ENCODE measurements around the gene NACAD.

Gene NACAD, protein sequence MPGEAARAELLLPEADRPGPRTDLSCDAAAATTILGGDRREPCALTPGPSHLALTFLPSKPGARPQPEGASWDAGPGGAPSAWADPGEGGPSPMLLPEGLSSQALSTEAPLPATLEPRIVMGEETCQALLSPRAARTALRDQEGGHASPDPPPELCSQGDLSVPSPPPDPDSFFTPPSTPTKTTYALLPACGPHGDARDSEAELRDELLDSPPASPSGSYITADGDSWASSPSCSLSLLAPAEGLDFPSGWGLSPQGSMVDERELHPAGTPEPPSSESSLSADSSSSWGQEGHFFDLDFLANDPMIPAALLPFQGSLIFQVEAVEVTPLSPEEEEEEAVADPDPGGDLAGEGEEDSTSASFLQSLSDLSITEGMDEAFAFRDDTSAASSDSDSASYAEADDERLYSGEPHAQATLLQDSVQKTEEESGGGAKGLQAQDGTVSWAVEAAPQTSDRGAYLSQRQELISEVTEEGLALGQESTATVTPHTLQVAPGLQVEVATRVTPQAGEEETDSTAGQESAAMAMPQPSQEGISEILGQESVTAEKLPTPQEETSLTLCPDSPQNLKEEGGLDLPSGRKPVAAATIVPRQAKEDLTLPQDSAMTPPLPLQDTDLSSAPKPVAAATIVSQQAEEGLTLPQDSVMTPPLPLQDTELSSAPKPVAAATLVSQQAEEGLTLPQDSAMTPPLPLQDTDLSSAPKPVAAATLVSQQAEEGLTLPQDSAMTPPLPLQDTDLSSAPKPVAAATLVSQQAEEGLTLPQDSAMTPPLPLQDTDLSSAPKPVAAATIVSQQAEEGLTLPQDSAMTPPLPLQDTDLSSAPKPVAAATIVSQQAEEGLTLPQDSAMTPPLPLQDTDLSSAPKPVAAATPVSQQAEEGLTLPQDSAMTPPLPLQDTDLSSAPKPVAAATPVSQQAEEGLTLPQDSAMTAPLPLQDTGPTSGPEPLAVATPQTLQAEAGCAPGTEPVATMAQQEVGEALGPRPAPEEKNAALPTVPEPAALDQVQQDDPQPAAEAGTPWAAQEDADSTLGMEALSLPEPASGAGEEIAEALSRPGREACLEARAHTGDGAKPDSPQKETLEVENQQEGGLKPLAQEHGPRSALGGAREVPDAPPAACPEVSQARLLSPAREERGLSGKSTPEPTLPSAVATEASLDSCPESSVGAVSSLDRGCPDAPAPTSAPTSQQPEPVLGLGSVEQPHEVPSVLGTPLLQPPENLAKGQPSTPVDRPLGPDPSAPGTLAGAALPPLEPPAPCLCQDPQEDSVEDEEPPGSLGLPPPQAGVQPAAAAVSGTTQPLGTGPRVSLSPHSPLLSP (N-terminal part only)

GRCh38 chr7:45088821-45089340 lies at the start of gene NACAD:
TSS of gene NACAD (minus strand) at chr7:45088969. CDS start at chr7:45088894, 75 bp downstream.
- peak; percentile 76 for DNase-seq

GRCh38 chr7:45136106-45137060 lies 47.6 kb upstream of the NACAD start:
- DNase-seq: peak; percentile 77

GRCh38 chr7:45133877-45134276 lies 45.1 kb upstream of the NACAD start:
- DNase-seq: no peak

DNA sequence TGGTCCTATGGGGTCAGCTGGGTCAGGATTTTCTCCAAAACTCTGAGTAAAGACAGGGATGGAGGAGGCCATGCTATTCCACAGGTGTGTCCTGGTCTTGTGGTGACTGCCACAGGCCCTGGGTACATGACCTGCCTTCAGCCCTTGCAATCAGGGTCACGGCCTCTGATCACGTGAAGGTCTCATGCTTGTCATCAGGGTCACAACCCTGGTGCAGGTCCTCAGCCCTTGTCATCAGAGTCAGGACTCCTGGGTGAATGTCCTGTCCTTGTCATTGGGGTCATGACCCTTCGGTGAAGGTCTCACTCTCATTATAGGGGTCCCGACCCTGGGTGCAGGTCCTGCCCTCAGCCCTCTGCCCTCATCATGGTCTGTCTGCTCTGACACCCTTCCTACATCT lies 44.6 kb upstream of the NACAD start:
- no peak for DNase-seq

DNA sequence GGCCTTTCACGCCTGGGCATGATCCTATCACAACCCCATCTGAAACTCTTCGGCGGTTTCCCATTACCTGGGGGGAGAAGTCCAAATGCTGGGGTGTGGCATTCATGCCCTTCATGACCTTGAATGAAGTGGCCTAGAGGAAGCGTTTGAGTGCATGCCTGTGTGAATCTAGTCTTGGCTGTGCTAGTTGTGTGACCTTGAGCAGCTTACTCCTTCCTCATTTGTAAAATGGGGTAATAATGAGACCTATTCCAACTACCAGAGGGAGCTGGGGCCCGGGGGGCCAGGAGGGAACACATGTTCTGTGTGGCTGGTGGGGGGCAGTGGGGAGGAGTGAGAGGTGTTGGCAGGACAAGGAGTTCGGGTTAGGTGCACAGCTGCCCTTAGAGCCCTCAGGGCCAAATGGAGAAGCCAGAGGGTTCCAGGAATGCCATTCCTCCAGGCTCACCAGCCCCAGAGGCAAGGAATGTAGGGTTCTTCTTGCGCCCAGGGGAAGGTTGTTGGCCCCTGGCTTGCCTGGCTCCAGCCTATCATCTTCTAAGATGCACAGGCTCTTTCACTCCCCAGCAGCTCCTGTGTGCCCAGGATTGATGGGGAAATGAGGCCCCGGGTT lies 44.0 kb upstream of the NACAD start:
- DNase-seq: no peak

GRCh38 chr7:45131891-45132290 lies 43.1 kb upstream of the NACAD start:
- DNase-seq: no peak

DNA sequence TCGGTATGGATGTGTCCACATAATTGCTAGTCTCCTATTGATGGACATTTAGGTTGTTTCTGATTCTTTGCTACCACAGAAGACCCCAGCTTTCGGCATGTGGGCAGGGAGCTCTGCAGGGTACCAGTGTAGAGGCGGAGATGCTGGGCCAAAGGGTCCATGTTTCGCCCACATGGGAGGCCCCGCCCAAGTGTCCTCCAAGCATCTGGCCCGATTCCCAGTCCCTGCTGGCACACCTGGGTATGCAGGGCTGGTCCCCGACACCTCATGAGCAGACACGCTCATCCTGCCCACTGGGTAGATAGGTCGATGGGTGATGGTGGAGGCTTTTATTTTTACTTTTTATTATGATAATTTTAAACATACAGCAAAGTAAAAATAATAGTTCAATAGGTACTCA lies 42.1 kb upstream of the NACAD start:
- DNase-seq: no peak

DNA sequence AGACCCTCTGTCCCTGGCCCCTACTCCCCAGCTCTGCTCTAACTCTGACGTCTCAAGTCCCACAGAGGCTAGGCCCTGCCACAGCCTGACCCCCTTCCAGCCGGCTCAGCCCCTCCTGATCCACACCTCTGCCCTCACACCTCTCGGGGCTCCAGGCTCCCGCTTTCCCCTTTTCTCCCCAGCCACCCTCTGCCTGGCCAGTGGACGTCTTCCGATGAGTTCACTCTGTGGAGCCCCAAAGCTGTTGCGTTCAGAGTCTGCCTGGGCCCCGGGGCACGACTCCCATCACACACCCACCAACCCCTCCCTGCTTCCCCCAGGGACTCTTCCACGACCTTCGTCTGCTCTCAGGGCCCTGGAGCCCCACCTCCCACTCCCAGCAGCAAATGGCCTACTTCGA lies 41.1 kb upstream of the NACAD start:
- no peak for DNase-seq

DNA sequence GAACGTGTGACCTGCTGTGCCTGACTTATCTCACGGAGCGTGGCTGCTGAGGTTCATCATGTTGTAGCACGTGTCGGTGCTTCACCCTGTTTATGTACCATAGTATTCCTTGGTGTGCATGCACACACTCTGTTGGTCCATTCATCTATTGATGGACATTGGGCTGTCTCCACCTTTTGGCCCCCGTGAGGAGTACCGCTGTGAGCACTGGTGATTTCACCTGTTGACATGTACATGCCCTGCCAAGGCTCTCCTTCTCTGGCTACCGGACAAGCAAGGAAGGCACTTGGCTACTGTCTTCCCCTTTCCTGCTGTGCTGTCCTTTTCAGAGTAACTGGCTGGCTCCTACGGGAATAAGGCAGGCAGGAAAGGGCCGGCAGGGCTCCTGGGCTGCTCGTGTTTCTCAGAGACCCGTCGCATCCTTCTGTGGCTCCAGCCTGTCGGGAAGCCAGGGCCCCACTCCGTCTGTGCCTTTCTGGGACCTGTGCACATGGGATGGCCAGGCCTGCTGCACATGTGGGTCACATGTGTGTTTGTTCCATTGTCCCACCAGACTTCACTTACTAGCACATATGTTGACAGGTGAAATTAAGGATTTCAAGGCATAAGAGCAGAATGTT lies 40.5 kb upstream of the NACAD start:
- DNase-seq: no peak

DNA sequence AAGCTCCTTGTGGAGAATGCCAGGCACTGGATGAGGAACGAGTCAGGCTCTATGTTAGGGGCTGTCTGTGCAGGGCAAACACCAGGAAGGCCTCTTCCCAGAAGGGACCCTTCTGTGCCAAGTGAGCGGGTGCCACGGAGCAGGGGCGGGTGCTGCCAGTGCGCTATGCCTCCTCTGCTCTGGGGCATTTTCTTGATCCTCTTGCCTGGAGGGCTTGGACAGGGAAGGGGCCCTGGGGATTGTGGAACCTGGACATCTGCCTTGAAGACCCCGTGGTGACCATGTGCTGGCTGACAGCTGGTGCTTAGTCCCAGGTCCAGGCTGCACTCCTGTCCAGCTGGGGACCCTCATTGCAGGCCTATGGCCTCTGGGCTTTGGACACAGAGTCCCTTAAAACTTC lies 38.2 kb upstream of the NACAD start:
- DNase-seq: no peak

DNA sequence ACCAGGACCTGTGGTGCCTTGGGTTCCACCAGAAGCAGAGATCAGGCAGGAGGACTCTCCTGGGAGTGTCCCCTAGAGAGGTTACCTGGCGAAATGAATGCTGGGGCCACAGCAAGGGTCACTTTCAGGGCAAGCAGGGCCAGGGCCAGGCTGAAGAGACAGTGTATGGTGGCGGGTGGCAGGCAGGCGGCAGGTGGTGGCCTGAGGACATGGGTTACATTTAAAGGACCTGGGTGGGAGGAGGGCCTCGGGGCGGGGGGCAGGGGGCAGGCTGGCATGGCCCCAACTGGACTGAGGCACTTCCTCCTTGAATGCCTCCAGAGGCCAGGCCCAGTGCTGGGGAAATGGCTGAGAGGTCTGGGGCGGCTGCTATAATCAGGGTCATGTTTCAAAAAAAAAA lies 37.4 kb upstream of the NACAD start:
- no peak for DNase-seq

- no peak for DNase-seq
Measured at GRCh38 chr7:45125193-45125904, 36.6 kb upstream of the NACAD start.

DNA sequence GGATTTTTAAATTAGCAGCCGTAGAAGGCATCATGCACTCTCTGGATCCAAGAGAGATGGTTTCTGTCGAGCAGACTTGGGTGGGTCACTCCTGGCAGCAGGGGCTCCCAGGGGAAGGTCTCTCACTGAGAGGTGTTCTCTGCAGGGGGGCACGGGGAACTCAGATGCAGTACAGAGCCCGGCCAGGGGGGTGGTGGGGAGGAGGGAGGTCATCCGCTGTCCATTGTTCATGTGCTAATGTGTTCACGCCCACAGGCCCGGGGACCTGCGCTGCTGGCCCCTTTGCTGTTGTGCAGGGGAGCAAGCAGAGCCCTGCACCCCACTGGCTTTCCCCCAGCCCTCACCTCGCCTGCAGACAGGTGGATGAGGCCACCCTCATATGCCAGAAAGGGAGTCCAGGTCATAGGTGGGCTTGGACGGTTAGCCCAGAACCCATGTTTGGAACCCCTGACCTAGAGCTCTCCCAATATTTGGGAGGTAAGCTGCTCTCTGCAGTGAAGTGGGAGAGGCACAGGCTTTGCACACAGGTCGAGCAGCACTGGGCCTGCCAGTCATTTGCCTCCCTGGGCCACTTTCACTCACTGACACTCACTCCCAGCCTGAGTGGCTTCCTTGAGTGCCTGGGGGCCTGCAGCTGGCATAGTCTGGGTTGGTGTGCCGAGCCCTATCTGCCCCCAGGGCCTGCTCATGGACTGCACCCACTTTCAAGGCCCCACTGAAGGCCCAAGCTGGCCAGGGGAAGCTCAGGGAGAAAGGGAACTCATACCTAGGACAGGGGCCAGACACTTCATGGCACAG lies 35.3 kb upstream of the NACAD start:
- no peak for DNase-seq

- DNase-seq: no peak
Measured at GRCh38 chr7:45122975-45123860, 34.4 kb upstream of the NACAD start.

GRCh38 chr7:45119550-45119949 lies 30.8 kb upstream of the NACAD start:
- no peak for DNase-seq

- no peak for DNase-seq
Measured at GRCh38 chr7:45118889-45119331, 30.1 kb upstream of the NACAD start.

DNA sequence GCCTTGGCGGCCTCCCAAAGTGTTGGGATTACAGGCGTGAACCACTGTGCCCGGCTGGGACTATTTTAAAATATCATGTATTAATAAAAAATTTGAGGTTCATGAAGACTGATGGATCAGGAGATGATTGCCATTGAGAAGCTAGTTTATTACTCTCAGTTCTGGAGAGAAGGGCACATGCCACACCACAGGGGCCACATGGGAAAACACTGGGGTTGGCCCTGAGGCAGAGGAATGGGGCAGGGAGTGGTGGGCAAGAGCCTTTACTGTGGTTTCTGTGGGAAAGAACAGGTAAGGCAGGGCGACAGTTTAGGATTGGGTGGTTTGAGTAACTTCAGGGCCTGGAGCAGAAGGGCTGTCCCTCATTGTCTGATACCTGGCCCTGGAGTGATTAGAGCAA lies 29.5 kb upstream of the NACAD start:
- DNase-seq: no peak

- DNase-seq: no peak
Measured at GRCh38 chr7:45117582-45117981, 28.8 kb upstream of the NACAD start.
